ENCODE data around the gene ELF1.

ELF1 gene

GRCh38 chr13:41005704-41006103, 13.4 kb downstream of the ELF1 start:
- DNase-seq = no peak

- no peak for DNase-seq
Measured at GRCh38 chr13:41004875-41005693, 14.0 kb downstream of the ELF1 start.

- DNase-seq = no peak
Measured at GRCh38 chr13:41002606-41003005, 16.5 kb downstream of the ELF1 start.

- DNase-seq = no peak
Measured at GRCh38 chr13:41001695-41002094, 17.4 kb downstream of the ELF1 start.

- no peak for DNase-seq
Measured at GRCh38 chr13:40999416-40999815, 19.7 kb downstream of the ELF1 start.

- DNase-seq = no peak
Measured at GRCh38 chr13:40996426-40997092, 22.6 kb downstream of the ELF1 start.

GRCh38 chr13:40995997-40996396, 23.1 kb downstream of the ELF1 start:
- no peak for DNase-seq

- DNase-seq = no peak
Measured at GRCh38 chr13:40994581-40995230, 24.4 kb downstream of the ELF1 start.

GRCh38 chr13:40993987-40994386, 25.1 kb downstream of the ELF1 start:
- no peak for DNase-seq

GRCh38 chr13:40992678-40993518, 26.2 kb downstream of the ELF1 start:
- DNase-seq = peak; percentile 55

GRCh38 chr13:40987606-40988280, 31.4 kb downstream of the ELF1 start:
- no peak for DNase-seq

- DNase-seq = no peak
Measured at GRCh38 chr13:40986101-40986856, 32.8 kb downstream of the ELF1 start.

GRCh38 chr13:40985381-40986100, 33.6 kb downstream of the ELF1 start:
- no peak for DNase-seq

GRCh38 chr13:40984668-40985366, 34.3 kb downstream of the ELF1 start:
- no peak for DNase-seq

GRCh38 chr13:40983725-40984667, 35.1 kb downstream of the ELF1 start:
- DNase-seq = no peak

- DNase-seq = no peak
Measured at GRCh38 chr13:40983259-40983658, 35.9 kb downstream of the ELF1 start.

- no peak for DNase-seq
Measured at GRCh38 chr13:40982772-40983171, 36.3 kb downstream of the ELF1 start.

GRCh38 chr13:40981949-40982348, 37.2 kb downstream of the ELF1 start:
- no peak for DNase-seq

GRCh38 chr13:40981361-40981760, 37.8 kb downstream of the ELF1 start:
- no peak for DNase-seq

Measured in NCI-H2171 (cell line).